NCI-H82 treated with DMSO at 0.1 percent for 48 hours (cell line): ENCODE data around the gene INPP5A.
"Not testable (repeated sequence)": the region's sequence is repeated elsewhere in the genome, so short reads cannot be mapped to it uniquely, and the experiment has no call there.

Source experiments
- DNase-seq: peaks from one replicate; lab custom pipeline; 2025; ENCODE audit not compliant: unreplicated experiment; lab: John Stamatoyannopoulos, UW

Gene INPP5A

DNA sequence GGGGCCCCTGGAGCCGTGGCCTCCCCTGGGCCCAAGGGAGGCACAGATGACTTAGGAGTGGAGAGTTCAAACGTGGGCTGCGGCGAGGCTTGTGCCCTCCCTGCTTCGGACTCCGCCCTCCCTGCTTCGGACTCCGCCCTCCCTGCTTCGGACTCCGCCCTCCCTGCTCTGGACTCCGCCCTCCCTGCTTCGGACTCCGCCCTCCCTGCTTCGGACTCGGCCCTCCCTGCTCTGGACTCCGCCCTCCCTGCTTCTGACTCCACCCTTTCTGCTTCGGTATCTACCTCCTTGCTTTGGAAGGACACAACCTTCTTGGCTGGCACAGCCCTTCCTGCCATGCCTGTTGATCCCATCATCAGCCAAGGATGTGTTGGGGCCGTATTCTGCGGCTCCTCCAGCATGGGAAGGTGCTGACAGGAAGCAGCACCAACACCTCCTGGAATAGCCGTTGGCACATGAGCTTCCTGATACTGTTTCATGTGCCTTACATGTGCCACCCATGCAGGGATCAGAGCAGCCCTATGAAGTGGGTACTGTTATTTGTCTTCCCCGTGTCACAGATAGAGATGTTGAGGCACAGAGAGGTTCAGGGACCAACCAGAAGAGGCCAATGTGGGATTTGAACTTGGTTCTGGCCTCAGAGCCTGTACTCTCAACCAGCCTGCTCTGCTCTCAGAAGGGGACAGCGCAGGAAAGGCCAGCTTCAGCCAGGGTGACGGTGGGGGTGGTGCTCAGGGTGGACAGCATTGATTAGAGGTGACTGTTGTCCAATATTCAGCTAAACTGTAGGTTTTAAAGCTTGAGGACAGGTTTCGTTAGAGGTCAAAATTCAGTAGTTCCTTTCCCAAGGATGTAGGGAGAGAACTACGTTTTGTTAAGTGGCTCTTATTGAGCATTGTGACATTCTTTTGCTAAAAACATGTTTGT is 133.9 kb downstream of the INPP5A start:
- no peak for DNase-seq

DNA sequence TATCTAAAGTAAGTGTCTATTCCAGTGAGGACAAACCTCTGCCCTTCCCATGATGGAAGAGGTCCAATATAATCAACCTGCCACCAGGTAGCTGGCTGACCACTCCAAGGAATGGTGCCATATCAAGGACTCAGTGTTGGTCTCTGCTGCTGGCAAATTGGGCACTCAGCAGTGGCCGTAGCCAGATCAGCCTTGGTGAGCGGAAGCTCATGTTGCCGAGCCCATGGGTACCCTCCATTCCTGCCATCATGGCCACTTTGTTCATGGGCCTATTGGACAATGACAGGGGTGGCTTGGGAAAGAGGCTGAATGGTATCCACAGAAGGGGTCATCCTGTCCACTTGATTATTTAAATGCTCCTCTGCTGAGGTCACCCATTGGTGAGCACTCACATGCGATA is 136.2 kb downstream of the INPP5A start:
- not testable (repeated sequence) for DNase-seq

DNA sequence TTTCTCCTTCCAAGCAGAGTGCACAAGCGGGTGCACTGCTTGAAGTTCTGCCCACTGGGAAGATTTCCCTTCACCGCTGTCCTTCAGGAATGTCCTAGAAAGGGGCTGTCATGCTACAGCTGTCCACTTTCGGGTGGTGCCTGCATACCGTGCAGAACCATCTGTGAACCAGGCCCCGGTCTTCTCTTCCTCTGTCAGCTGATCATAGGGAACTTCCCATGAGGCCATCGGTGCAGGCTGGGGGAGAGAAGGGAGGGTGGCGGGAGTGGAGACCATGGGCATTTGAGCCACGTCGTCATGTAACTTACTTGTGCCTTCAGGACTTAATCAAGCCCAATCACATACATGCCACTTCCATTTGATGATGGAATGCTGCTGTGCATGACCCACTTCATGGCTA is 136.7 kb downstream of the INPP5A start:
- DNase-seq, result no peak

DNA sequence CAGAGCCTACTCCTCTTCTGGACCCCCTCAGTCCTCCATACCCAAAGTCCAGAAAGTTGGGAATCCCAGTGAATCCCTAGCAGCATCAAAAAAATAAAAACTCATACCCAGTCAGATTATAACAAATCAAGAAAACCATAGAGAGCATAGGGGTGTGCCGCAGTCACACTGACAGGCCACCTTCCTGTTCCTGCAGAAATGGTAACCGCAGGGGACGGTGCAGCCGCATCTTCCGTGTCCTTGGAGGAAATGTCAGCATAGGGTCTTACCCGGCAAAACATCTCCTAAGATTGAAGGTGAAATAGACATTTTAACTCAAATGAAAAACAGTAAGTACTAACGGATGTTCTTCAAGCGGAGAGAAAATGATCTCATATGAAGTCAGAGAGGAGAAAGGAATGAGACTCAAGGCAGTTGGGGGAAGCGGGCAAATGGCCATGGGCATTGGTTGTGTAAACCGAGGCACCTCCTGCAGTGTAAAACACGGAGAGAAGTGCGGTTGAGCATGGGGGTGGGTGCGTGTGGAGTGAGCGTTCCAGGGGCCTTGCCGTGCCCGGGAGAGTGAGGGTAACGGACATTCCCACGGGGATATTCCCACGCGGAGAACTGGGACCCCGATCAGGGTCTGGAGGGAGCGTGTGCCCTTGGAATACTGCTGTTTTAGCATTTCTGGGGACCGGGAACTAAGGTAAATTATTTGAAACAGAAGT is 137.6 kb downstream of the INPP5A start:
- no peak for DNase-seq

DNA sequence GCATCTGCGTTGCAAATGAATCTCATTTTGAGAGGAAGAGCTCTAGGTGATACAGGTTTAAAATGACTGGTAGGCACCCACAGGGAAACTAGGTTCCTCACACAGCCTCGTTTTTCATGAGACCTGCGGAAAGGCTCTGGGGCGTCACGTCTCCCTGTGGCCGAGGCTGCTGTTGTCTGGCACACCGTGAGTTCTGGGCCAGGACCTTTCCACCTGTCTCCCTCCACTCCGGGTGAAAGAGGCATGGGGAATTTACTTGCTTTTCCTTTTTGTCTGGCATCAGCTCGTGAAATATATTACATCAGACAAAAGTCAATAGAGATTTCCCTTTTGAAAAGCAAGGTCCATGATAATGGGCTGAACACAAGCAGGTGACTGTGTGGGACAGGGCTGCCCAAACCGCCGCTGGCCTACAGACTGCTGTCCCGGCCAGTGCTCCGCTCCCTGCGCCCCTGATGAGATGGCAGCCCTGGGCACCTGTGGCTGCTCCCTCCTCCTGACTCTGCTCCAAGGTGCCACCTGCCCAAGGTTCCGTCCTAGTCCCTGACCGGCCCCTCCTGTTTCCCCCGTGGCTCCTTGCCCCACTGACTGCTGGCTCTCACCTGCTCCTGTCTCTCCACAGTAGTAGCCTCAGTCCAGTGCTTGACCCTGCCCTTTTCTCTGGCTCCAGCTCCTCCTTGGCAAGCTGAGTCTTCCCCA is 138.8 kb downstream of the INPP5A start:
- no peak for DNase-seq

DNA sequence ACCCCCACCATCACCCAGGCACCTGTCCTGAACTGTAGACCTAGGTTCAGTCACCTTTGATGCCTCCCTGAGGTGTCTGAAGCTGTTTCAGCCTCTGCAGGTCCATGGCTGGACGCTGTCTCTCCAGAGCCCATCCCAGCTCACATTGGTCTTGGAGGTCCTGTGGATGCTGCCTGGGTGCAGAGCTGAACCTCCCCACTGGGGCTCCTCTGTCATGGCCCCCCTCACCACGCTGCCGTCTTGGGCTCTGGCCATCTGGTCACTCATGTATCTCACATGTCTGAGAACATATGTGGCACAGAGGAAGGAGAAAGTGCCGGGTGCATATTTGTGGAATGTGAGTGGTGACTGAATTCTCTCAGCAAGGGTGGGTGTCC is 139.5 kb downstream of the INPP5A start:
- DNase-seq, result no peak

DNA sequence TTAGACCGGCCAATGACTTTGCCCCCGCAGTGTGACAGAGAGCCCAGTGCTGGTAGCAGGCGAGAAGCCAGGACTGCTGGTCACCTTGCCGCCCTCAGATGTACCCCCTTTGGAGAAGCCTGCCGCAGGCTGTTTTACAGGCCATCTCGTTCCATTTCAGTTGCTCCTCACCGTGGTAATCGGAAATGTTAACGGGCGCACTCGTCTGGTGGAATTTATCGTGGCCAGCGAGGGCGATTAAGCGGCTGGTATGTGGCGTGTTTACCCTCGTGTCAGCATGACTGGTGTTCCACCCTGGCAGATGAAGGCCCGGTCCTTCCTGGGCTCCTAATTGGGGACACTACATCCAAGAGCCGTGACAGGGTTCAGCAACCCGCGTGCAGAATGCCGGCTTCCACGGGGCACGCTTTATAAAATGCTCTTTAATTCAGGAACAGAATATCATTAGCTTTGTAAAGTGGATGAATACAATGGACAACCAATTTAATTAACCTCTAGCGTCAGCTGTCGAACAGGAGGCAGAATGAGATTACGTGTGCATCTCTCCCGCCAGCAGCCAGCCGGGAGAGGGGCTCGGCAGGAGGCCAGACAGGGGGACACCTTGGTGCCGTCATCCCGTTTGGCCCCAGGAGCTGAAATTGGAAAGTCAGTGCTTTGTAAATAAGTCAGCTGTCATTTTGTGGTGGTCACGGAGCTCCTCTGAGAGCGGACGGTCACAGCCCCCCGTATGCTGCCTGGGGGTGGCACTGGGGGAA is 140.1 kb downstream of the INPP5A start:
- DNase-seq, result no peak

DNA sequence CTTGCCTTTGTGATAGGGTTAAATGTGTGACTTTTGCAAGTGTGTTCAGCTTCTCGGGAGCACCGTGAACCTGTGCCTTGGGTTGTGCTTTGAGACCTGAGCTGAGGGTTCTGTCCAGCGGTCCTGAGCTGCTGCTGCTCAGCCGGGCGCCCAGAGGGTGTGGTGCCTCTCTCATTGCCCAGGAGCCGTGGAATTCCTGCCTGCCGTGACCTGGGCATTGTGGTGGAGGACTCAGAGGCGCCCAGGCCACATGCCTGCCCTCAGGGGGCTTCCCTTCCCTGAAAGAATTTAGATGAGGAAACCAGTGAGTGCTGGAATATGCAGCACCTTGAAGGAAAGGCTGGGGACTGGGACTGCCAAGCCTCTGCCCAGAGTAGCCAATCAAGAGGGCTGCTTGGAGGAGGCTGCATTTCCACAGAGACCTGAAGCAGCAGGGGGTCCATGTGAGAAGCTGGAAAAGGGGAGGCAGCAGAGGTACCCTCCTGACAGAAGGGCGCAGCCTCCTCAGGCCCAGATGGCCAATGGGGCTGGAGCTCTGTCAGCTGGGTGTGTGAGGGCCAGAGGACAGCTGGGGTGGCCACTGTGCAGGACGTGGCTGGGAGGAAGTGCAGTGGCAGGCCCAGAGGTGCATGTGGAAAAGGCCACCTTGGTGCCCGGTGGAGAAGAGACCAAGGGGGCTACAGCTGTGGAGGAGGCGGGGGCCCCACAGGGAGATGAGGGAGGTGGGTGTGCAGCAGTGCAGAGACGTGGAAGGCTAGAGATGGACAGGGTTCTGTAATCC is 141.0 kb downstream of the INPP5A start:
- DNase-seq, result no peak

DNA sequence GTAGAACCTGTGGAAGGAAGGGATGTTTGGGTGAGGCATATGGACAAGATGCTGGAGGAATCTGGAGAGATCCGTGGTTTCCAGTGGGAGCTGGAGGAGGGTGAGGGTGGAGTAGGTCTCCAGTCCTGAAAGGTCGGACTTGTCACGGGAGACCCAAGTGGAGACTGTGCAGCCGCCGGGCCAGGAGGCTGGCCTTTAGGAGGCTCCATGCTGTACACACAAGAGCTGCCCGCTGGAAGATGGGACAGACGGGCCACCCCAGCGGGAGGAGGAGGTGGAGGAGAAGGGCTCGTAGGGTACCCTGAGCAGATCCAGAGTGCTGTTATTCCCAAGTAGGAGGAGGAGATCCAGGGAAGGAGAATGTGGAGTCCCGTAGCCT is 141.6 kb downstream of the INPP5A start:
- DNase-seq, result no peak

DNA sequence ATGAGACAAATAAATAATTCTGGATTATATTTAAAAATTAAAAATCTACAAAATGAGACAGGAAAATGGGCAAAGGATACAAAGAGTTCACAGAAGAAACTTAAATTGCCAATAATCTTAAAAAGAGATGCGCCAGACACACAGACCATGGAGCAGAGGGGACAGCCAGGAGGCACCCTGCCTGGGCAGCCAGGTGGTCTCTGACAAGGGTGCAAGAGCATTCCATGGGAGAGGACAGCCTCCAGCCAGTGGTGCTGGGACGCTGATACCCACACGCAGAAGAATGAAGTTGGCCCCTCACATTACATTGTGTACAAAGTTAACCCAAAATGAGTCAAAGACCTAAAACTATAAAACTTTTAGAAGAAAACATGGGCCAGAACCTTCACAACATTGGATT is 142.1 kb downstream of the INPP5A start:
- DNase-seq, result no peak

DNA sequence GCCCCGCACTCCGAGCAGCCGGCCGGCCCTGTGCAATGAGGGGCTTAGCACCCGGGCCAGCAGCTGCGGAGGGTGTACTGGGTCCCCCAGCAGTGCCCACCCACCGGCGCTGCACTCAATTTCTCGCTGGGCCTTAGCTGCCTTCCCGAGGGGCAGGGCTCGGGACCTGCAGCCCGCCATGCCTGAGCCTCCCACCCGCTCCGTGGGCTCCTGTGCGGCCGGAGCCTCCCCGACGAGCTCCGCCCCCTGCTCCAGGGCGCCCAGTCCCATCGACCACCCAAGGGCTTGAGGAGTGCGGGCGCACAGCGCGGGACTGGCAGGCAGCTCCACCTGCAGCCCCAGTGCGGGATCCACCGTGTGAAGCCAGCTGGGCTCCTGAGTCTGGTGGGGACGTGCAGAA is 143.2 kb downstream of the INPP5A start:
- DNase-seq, result not testable (repeated sequence)

DNA sequence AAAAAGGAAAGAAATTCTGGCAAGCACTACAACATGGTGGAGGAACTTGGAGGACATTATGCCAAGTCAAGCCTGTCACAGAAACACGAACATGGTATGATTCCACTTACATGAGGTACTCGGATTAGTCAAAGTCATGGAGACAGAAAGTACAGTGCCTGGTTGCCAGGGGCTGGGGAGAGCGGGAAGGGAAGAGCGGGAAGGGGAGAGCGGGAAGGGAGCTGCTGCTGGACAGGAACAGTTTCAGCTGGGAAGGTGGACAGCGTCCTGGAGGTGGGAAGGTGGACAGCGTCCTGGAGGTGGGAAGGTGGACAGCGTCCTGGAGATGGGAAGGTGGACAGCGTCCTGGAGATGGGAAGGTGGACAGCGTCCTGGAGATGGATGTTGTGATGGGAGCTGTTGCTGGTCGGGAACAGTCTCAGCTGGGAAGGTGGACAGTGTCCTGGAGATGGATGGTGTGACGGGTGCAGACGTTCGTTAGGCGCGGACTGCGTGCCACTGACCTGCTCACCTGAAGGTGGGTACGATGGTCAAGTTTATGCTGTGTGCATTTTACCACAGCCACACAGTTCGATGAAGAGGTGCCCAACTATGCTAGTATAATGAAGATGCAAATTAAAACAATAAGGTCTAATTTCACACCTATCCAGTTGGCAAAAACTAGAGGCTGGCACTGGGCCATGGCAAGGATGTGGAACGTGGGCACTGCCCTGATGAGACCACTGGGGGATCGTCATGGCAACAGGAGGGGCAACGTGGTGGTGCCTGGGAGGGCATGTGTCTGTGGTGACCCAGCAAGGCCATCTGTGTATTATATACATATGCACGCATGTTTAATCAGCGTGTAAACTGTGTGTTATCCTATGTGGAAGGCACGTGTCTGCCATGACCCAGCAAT is 144.5 kb downstream of the INPP5A start:
- no peak for DNase-seq

DNA sequence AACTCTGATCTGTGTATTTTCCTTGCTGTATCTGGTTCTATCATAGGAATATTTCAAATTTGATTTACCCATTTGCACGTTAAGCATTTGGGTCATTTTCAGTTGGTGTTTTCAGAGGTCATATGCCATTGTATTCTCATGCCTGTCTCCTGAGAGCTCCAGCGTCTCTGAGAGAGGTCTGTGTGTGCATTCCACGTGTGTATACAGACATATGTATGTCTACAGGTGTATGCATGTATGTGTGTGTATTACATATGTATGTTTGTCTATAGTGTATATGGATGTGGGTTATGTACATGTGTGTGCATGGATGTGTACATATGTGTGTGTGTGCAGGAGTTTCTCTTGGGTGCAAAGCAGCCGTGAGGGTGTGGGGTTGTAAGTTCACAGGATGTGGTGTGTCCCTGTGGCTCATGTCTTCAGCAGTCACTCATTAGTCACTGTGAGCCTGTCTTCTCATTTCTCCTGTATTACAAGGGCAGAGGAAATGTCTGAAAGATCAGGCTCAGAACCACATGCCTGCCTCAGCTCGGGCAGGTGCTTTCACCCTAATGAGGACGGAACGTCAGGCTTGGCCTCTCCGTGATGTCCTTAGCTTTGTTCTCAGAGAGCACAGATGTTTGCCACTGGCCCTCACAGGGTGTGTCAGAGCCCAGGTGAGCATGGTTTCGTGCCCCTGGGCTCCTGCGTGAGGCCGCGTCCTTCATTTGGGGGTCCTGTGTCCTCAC is 146.7 kb downstream of the INPP5A start:
- no peak for DNase-seq

DNA sequence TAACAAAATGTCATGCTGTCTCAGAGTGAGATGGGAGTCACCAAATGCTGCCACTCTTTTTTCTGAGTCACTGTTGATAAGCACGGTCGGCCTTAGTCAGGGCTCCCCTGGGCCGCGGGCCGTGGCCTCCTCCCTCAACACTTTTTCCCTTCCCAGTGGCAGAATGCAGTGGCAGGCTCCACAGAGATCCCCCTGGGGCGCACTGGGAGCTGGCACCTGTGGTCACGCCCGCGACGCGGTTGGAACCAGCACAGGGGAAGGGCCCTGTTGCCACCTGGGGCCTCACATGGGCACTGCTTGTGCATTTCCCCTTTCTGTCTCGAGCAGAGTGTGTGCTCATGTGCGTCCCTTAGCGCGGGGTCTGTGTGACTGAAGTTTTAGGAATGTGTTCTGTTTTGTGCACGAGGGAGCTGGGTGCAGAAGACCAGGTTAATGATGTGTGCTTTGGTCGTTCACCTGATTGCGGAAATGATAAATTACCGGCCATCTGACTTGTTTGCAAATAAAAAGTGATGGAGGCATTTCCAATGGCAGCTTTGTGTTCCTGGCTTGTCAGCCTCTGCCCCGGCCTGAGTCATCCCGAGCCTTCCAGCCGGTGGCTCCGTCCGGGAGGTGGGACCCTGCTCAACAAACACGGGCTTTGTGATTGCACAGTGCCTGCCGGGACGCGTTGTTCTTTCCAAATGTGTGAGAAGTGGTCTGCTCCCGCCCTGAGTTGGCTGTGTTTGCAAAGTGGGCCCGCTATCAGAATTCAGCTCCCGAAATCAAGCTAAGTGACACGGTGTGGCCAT is 147.7 kb downstream of the INPP5A start:
- no peak for DNase-seq

DNA sequence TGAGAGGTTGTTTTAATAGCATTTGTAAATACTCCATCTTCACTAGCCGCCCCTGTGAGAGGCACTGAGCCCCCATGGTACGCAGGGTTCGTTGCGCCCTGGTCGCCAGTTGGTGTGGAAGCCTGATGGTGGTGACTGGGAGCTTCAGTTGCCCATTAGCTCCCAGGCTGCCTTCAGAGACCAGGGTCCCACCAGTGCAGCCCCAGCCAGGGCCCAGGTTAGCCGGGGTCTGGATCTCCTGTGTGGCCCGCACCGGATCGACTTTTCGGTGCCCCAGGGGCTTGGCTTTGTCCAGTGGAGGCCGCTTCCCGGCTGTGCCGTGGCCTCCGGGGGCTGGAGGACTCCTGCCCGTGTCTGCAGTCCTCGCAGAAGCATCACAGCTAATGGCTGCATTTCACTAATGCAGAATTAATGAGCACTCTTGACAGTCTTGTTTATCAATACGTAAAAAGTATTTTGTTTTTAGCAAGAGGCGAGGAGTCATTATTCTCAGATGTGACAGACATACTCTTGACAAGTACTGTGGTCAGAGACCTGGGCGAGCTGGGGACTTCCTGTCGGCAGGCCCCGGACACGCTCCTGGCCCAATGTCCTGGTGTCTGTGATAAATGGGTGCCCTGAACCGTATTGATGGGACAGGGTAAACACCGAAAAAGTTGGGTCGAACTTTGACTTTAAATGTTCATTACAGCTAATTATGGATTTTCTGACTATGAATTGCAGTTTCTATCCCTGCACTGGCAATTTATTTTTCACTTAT is 148.5 kb downstream of the INPP5A start:
- no peak for DNase-seq

DNA sequence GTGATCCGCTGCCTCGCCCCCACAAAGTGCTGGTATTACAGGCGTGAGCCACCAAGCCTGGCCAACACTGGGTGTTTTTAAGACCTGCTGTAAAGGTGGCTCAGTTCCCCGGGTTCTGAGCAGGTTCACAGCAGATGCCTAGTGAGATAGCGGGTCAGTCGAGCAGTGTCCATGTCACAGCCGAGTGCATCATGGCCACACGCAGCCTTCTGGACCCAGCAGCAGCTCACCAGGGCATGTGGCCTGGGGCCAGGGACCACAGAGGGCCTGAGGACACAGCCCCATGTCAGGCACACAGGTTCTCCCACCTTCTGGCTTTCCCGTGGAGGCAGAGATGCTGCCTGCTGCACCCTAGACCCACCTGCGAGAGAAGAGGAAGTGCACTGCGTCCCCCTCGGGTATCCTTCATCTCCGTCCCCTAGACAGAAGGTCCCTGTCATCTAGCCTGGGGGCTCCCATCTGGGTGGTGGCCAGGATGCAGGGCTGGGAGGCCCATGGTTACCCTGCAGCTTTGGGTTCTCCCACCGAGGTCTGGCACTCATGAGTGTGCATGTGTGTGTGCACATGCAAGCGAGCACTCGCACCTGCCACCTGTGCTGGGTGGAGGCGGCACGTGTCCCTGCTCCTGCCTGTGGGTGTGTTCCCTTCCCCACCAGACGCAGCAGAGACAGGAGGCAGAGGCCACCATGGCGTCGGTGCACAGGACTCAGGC is 149.8 kb downstream of the INPP5A start:
- no peak for DNase-seq
